ENCODE measurements around the gene VSIG4.

The VSIG4 gene

DNA sequence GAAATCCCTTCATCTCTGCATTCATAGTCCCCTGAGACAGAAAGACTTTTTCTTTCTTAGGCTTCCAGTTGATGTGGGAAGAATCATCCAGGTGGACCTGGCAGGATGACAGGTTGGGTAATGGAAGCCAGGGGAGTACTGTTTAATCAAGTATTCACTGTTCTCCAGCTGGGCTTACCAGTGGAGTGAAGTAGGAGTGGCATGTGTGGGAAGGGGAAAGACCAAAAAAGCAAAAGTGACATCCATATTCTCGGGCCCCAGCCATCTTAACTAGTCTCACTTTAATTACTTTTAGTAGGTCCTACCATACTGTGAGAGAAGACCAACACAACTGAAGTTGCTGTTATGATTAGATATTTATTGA, 18.5 kb downstream of the VSIG4 start:
- Histone ChIP-seq H3K4me1 (ENCODE audit: insufficient read depth, low read length) (no peaks in the 10 kb centered on the region), H3K4me3 (ENCODE audit: low read length) (no peak overlapping the region), H3K27me3 (ENCODE audit: insufficient read depth, low read length) (no peaks in the 10 kb centered on the region), H3K9me3 (ENCODE audit: low read length) (no peaks in the 10 kb centered on the region), H3K36me3 (ENCODE audit: insufficient read depth, low read length) (no peaks in the 10 kb centered on the region), H2AFZ (ENCODE audit: low read depth, low read length) (no peak overlapping the region)

DNA sequence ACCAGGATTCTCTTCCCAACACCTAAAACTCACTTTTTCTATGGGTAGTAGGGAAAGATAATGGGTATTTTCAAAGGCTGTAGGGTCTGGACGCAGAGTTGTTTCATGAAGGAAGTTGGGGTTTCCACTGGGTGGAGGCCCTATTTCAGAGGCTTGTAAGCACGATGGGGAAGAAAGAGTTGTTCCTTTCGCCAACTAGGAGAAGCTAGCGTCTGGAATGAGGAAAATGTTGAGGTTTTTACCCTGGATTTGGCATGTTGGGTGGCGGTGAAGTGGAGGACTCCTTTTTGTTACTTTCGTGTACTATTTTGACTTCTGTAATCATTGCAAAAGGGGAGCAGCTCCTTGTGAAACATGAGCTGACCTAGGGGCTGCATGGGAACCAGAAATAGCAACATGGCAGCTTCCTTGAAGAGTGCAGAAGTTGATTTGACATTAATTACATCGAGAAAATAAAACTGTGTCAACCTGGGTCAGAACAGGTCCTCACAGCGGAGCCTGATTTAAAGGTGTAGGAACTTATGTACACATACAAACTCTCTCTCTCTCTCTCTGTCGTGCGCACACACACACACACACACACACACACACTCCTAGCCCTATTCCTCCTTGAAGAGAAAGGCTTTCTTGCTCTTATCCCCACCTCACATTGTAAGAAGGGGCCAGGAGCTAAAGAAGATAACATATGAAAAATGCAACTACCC, 19.1 kb downstream of the VSIG4 start:
- H3K9me3 ChIP-seq (ENCODE audit: low read length), result no peaks in the 10 kb centered on the region
- H3K36me3 ChIP-seq (ENCODE audit: insufficient read depth, low read length), result no peaks in the 10 kb centered on the region
- H3K4me1 ChIP-seq (ENCODE audit: insufficient read depth, low read length), result no peaks in the 10 kb centered on the region
- H3K27me3 ChIP-seq (ENCODE audit: insufficient read depth, low read length), result no peaks in the 10 kb centered on the region
- H3K4me3 ChIP-seq (ENCODE audit: low read length), result no peak overlapping the region
- H2AFZ ChIP-seq (ENCODE audit: low read depth, low read length), result no peak overlapping the region

DNA sequence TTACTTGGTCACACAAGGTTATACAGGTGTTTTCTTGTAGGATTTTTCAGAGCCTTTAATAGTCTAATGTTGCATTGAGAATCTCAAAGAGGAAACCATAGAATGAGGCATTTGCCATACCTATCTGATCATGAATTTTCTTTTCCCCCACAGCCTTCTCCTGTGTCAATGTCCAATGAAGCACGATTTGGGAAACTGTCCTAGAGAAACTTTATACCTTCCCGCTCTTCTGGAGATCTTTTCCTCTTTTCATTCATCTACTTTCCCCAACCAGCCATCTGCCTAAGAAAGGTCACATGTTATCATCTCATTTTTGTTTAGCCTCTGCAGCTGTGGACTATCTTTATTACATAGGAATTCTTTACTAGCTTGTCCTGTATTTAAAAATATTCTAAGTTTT, 19.9 kb downstream of the VSIG4 start:
- no peaks in the 10 kb centered on the region for H3K36me3 ChIP-seq (ENCODE audit: insufficient read depth, low read length)
- no peaks in the 10 kb centered on the region for H3K27me3 ChIP-seq (ENCODE audit: insufficient read depth, low read length)
- no peaks in the 10 kb centered on the region for H3K9me3 ChIP-seq (ENCODE audit: low read length)
- no peaks in the 10 kb centered on the region for H3K4me1 ChIP-seq (ENCODE audit: insufficient read depth, low read length)
- no peak overlapping the region for H3K4me3 ChIP-seq (ENCODE audit: low read length)
- H2AFZ ChIP-seq (ENCODE audit: low read depth, low read length), result no peak overlapping the region

DNA sequence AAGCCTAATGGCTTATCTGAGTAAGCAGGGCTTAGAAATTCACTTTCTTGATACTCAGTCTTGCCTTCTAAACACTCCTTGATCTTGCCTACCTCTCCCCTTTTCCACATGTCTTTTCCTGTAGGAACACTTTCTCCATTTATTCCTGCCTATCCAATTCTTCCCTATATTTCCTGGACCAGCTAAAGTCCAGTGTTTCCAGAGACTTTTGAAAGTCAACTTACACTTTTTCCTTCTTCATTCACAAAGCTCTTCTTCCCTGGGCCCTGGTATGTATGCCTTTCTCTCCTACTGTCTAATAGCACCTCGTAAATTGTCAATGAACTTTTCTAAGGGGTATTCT, 20.6 kb downstream of the VSIG4 start:
- Histone ChIP-seq H3K36me3 (ENCODE audit: insufficient read depth, low read length) (no peaks in the 10 kb centered on the region), H2AFZ (ENCODE audit: low read depth, low read length) (no peak overlapping the region), H3K4me1 (ENCODE audit: insufficient read depth, low read length) (no peaks in the 10 kb centered on the region)

DNA sequence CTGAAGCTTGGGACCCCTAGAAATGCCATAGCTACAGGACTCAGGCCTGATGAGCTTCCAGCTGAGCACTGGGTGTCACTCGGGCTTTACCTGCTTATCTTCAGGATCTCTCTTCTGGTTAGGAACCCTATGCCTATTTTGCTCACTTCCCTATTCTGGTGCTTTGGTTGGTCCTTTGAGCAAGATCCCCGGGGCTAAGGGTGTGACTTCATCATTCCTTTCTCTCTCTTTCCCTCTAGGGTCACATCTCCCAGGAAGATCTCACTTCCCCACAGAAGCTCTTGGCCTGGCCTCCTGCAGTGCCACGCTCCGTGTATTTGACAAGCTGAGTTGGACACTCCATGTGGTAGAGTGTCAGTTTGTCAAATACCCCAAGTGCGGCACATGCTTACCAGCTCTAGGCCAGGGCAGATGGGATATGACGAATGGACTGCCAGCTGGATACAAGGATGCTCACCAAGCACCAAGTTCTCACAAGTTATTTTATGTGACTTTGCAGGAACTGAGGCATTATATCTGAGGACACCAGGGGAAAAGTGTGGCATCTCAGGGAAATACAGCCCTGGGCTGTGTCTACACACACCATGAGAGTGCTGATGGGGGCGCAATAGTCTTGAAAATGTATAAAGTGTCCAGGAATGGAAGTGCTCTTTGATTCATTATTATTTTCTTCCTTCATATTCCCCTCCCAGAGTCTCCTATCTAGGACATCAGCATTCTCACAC, 21.1 kb downstream of the VSIG4 start:
- no peak overlapping the region for H3K4me3 ChIP-seq (ENCODE audit: low read length)
- no peaks in the 10 kb centered on the region for H3K36me3 ChIP-seq (ENCODE audit: insufficient read depth, low read length)
- no peaks in the 10 kb centered on the region for H3K9me3 ChIP-seq (ENCODE audit: low read length)
- H3K27me3 ChIP-seq (ENCODE audit: insufficient read depth, low read length), result no peaks in the 10 kb centered on the region
- H2AFZ ChIP-seq (ENCODE audit: low read depth, low read length), result no peak overlapping the region
- H3K4me1 ChIP-seq (ENCODE audit: insufficient read depth, low read length), result no peaks in the 10 kb centered on the region

More for the DNA sequence above, 20.6 kb downstream of the VSIG4 start:
- Histone ChIP-seq H3K27me3 (ENCODE audit: insufficient read depth, low read length) (no peaks in the 10 kb centered on the region), H3K9me3 (ENCODE audit: low read length) (no peaks in the 10 kb centered on the region), H3K4me3 (ENCODE audit: low read length) (no peak overlapping the region)

DNA sequence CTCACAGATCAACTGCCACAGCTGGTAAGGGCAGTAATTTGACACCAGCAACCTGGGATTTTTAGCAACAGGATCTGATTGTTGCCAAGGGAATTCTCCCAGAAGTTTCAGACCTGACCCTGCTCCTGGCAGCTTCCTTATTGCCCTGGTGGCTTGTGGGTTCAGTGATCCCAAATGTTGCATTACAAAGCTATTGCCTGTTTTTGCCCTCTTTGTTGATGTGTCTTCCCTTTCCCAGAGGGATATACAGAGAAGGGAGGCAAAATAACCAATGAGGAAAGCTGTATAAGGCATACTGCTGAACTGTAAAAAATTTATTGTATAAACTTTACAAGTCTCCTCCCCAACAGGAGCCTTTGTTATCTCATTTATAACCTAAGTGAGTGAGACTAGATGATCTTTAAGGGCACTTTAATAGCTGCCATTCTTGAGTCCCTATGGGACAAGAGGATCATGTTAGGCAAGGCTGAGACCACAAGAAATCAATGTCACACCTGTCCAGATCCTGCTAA, 22.2 kb downstream of the VSIG4 start:
- Histone ChIP-seq H2AFZ (ENCODE audit: low read depth, low read length) (no peak overlapping the region), H3K27me3 (ENCODE audit: insufficient read depth, low read length) (no peaks in the 10 kb centered on the region), H3K4me3 (ENCODE audit: low read length) (no peak overlapping the region), H3K4me1 (ENCODE audit: insufficient read depth, low read length) (no peaks in the 10 kb centered on the region), H3K9me3 (ENCODE audit: low read length) (no peaks in the 10 kb centered on the region), H3K36me3 (ENCODE audit: insufficient read depth, low read length) (no peaks in the 10 kb centered on the region)

DNA sequence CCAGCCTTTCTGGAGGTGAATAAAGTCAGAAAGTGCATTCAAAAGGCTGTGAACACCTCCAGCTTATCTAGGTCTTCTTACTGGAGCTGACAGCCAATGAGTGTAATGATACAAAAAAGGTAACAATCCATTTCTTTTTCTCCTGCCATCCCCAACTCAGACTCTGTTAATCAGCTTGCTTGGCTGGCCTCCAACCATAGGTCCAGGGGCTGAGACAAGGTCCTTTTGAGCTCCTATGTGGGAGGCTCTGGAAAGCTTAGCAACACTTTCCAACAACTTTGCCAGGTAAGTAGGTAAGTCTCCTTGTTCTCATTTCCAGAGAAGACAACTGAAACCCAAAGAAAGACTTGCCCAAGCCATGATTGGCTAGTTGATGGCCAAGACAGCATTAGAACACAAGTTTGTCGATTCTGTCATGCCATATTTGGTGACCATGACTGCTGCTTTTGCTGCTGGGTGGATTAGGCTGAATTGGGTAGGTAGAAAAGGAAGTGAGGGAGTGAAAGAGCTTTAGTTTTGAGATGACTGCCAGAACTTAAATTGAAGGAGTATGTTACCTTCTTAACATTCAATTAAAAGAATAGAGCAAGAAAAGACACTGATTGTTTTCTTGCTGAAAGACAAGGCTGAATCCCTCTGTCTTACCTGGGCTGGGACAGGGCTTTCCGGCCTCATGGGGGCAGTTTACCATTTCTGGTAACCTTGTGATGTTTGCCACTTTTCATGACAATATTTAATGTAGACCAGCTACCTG, 22.8 kb downstream of the VSIG4 start:
- H3K9me3 ChIP-seq (ENCODE audit: low read length), result no peaks in the 10 kb centered on the region
- no peaks in the 10 kb centered on the region for H3K27me3 ChIP-seq (ENCODE audit: insufficient read depth, low read length)
- H3K36me3 ChIP-seq (ENCODE audit: insufficient read depth, low read length), result no peaks in the 10 kb centered on the region
- H2AFZ ChIP-seq (ENCODE audit: low read depth, low read length), result no peak overlapping the region
- no peaks in the 10 kb centered on the region for H3K4me1 ChIP-seq (ENCODE audit: insufficient read depth, low read length)
- no peak overlapping the region for H3K4me3 ChIP-seq (ENCODE audit: low read length)

DNA sequence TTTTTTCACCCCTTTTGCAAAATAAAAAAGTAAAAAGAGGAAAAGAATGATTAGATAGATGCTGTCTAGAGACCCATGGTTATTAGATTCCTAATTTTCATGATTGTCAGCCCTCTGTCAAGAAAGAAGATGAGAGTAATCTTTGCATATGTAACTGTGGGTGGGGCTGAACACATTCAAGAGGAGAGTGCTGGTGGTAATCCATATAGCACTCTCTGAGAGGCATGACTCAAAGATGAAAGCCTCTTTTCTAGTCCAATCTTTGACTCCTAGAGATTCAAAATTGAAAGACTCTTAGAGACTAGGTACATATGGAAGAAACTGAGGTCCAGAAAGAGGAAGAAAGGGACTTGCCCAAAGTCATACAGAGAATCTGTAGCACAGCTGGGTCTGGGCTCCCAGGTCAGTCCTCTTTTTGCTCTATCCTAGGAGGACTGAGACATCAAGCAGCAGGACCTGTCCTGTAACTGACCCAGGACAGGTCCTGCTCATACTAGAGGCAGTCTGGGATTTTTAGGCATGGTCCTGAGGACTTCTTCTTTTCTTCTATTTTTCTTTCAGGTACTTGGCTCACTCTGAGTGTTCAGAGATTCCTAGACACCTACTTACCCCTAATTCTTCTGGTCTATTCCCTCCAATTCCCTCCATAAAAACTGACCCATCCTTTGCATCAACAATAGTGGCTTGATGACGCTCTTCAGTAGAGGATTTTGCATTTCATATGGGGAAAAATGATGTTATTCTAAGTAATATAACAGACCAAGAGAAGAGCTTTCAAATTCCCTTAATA, 23.8 kb downstream of the VSIG4 start:
- no peaks in the 10 kb centered on the region for H3K27me3 ChIP-seq (ENCODE audit: insufficient read depth, low read length)
- H3K4me3 ChIP-seq (ENCODE audit: low read length), result no peak overlapping the region

DNA sequence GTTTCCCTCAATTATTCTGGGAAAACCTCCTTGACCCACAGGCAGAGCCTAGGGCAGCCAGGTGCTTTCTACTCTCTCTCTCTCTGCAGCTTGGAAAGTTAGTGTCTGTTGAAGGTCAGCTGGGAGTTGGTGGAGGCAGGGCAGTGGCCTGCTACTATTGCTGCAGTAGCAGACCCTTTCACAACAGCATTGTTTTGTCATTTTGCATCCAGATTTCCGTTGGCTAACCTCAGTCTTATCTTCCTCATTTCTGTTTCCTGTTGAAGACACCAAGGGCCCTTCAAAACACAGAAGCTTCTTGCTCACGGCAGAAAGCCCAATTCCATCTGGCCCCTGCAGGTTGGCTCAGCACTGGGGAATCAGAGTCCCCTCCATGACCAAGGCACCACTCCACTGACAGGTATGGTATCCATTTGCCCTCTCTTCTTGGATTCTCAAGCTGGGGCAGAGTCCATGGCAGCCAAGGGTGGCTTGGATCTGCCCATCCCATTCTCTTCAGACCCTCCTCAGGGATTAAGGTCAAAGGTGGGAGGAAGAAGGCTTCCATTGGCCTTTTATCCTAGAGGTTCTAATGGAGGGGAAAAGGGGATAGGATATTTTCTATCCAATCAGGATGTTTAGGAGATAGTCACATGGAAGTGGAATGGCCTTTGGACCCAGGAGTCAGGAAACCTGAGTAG, 24.6 kb downstream of the VSIG4 start:
- H3K4me3 ChIP-seq (ENCODE audit: low read length), result no peak overlapping the region
- no peaks in the 10 kb centered on the region for H3K9me3 ChIP-seq (ENCODE audit: low read length)
- H3K4me1 ChIP-seq (ENCODE audit: insufficient read depth, low read length), result no peaks in the 10 kb centered on the region
- H2AFZ ChIP-seq (ENCODE audit: low read depth, low read length), result no peak overlapping the region
- no peaks in the 10 kb centered on the region for H3K27me3 ChIP-seq (ENCODE audit: insufficient read depth, low read length)
- no peaks in the 10 kb centered on the region for H3K36me3 ChIP-seq (ENCODE audit: insufficient read depth, low read length)

More for the DNA sequence above, 23.8 kb downstream of the VSIG4 start:
- Histone ChIP-seq H2AFZ (ENCODE audit: low read depth, low read length) (no peak overlapping the region), H3K9me3 (ENCODE audit: low read length) (no peaks in the 10 kb centered on the region), H3K4me1 (ENCODE audit: insufficient read depth, low read length) (no peaks in the 10 kb centered on the region), H3K36me3 (ENCODE audit: insufficient read depth, low read length) (no peaks in the 10 kb centered on the region)

DNA sequence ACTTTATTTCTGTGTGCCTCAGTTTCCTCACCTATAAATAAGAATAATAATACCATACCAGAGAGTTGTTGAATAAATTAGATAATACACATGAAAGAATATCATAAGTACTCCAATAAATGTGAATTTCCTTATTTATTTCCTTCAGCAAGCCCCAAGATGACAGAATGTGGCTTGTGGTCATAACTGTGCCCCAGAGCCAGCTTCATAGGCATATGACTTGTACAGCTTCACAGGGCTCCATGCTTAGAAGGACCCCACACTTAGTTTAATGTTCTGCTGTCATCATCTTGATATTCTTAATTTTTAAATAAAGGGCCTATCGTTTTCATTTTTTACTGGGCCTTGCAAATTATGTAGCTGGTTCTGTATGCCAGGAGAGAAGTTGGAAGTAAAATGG, 25.3 kb downstream of the VSIG4 start:
- H3K4me1 ChIP-seq (ENCODE audit: insufficient read depth, low read length), result no peaks in the 10 kb centered on the region

DNA sequence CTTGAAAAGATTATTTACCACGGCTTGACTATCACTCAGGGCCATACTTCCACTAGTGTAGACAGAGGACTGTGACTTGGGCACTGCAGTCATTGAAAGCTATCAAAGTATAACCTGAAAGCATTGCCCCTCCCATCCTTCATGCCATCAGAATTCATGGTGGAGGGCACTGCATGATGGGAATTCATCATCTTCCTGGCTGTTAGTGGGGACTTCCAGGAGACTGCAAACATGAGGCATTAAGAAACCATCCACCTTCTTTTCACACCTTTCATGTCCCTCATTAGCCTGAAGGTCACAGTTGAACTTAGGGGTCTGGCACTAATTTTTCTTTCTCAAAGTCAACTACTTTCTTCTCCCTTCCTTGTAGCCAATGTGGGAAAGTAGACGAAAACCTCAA, 25.8 kb downstream of the VSIG4 start:
- Histone ChIP-seq H3K4me1 (ENCODE audit: insufficient read depth, low read length) (no peaks in the 10 kb centered on the region), H3K9me3 (ENCODE audit: low read length) (no peaks in the 10 kb centered on the region), H2AFZ (ENCODE audit: low read depth, low read length) (no peak overlapping the region), H3K36me3 (ENCODE audit: insufficient read depth, low read length) (no peaks in the 10 kb centered on the region), H3K27me3 (ENCODE audit: insufficient read depth, low read length) (no peaks in the 10 kb centered on the region), H3K4me3 (ENCODE audit: low read length) (no peak overlapping the region)

More for the DNA sequence above, 25.3 kb downstream of the VSIG4 start:
- no peaks in the 10 kb centered on the region for H3K9me3 ChIP-seq (ENCODE audit: low read length)
- no peak overlapping the region for H2AFZ ChIP-seq (ENCODE audit: low read depth, low read length)
- no peaks in the 10 kb centered on the region for H3K36me3 ChIP-seq (ENCODE audit: insufficient read depth, low read length)
- H3K27me3 ChIP-seq (ENCODE audit: insufficient read depth, low read length), result no peaks in the 10 kb centered on the region
- no peak overlapping the region for H3K4me3 ChIP-seq (ENCODE audit: low read length)

DNA sequence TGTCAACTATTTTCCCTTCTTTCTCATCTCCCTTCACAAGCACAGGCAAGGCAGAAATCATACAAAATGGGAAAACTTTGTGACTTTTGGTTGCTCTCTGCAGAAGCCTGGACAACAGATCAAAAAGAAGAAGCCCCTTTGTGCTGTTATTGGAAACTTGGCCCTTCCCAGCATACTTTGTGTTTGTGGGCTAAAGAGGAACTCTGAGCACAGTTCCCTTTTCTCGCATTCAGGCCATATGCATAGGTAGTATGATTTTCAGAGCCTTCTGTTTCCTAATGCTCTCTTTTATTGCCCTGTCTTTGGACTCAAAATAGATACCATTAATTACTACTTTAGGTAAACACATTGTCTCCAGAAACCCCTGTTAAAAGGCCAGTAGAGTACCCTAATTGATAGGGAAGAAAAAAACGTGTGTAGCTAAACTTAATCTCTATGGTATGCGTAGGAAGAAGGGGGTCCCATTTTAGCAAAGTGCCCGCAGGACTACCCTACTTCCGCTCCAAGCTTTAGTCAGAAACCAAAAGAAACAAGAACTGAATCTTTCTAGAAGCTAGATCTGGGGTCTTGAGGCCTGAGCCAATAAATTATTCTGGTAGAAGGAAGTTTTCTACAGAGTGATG, 26.6 kb downstream of the VSIG4 start:
- no peak overlapping the region for H3K4me3 ChIP-seq (ENCODE audit: low read length)
- no peaks in the 10 kb centered on the region for H3K4me1 ChIP-seq (ENCODE audit: insufficient read depth, low read length)
- no peak overlapping the region for H2AFZ ChIP-seq (ENCODE audit: low read depth, low read length)
- H3K36me3 ChIP-seq (ENCODE audit: insufficient read depth, low read length), result no peaks in the 10 kb centered on the region
- H3K9me3 ChIP-seq (ENCODE audit: low read length), result no peaks in the 10 kb centered on the region
- H3K27me3 ChIP-seq (ENCODE audit: insufficient read depth, low read length), result no peaks in the 10 kb centered on the region
